HEK293 (cell line): ENCODE data around the gene HOXD1.

ENCODE experiments used
- CTCF ChIA-PET: fragments of 350-600 bp; formaldehyde crosslinking; extraction: SDS; loops from one replicate; lab custom pipeline; 2021; ENCODE audit warnings: antibody characterized with exemption; lab: Yijun Ruan, JAX
- POLR2A ChIA-PET: fragments of 300-600 bp; formaldehyde crosslinking; extraction: SDS; loops from one replicate; lab custom pipeline; 2020; ENCODE audit warnings: antibody characterized with exemption, inconsistent platforms; lab: Yijun Ruan, JAX
- H3K27ac ChIP-seq: fragments of 200-500 bp; sonication (Bioruptor generic); 2 replicates; pipeline ENCODE4 v1.5.1; 2014; ENCODE audit warnings: low read depth, low read length, control low read depth, inconsistent platforms; ENCODE audit errors: extremely low read depth
- H3K36me3 ChIP-seq, 2 experiments: fragments of 200-500 bp in 1 of 2; sonication (Bioruptor generic) in 1 of 2; 1 replicate in 1 of 2; 2 replicates in 1 of 2; pipeline ENCODE4 v1.5.1; 2014 to 2017; ENCODE audit warnings: inconsistent platforms in 2 of 2, low read length in 2 of 2; ENCODE audit not compliant: control insufficient read depth in 2 of 2, insufficient read depth in 1 of 2
- H3K4me1 ChIP-seq: fragments of 200-500 bp; sonication (Bioruptor generic); 2 replicates; pipeline ENCODE4 v1.5.1; 2014; ENCODE audit warnings: mild to moderate bottlenecking, low read length, inconsistent platforms; ENCODE audit not compliant: control insufficient read depth, insufficient read depth
- H3K4me3 ChIP-seq: 2 replicates; pipeline ENCODE4 v1.5.1; 2011; ENCODE audit warnings: low read depth, mild to moderate bottlenecking, control low read depth, low read length, moderate library complexity
- H3K9me3 ChIP-seq: fragments of 200-500 bp; sonication (Bioruptor generic); 2 replicates; pipeline ENCODE4 v1.5.1; 2014; ENCODE audit warnings: low read depth, low read length, inconsistent platforms; ENCODE audit not compliant: control insufficient read depth, insufficient read depth
- IKZF3 ChIP-seq: fragments of 450-650 bp; IDR thresholded peaks from 2 replicates; pipeline ENCODE4 v1.5.0; 2018; ENCODE audit warnings: missing biosample characterization, mild to moderate bottlenecking, missing genetic modification characterization, moderate library complexity
- KLF1 ChIP-seq: fragments of 450-650 bp; formaldehyde crosslinking; IDR thresholded peaks from 2 replicates; pipeline ENCODE4 v1.5.1; 2016; ENCODE audit warnings: missing biosample characterization, missing genetic modification characterization
- REPIN1 ChIP-seq: fragments of 450-650 bp; formaldehyde crosslinking; IDR thresholded peaks from 2 replicates; pipeline ENCODE4 v1.5.1; 2017; ENCODE audit warnings: missing biosample characterization, missing genetic modification characterization, low read depth
- SCRT2 ChIP-seq: fragments of 450-650 bp; formaldehyde crosslinking; IDR thresholded peaks from 2 replicates; pipeline ENCODE4 v1.5.1; 2016; ENCODE audit warnings: missing biosample characterization, missing genetic modification characterization
- YY1 ChIP-seq: fragments of 450-650 bp; formaldehyde crosslinking; IDR thresholded peaks from 2 replicates; pipeline ENCODE4 v1.5.1; 2018; ENCODE audit warnings: missing biosample characterization, missing genetic modification characterization
- ZNF155 ChIP-seq: fragments of 450-650 bp; formaldehyde crosslinking; IDR thresholded peaks from 2 replicates; pipeline ENCODE4 v1.5.1; 2016; ENCODE audit warnings: missing biosample characterization, missing genetic modification characterization
- ZNF350 ChIP-seq: fragments of 450-650 bp; formaldehyde crosslinking; IDR thresholded peaks from 2 replicates; pipeline ENCODE4 v1.5.0; 2017; ENCODE audit warnings: missing biosample characterization, mild to moderate bottlenecking, missing genetic modification characterization
- ZNF366 ChIP-seq: fragments of 450-650 bp; formaldehyde crosslinking; conservative IDR thresholded peaks from 2 replicates; pipeline ENCODE4 v1.5.1; 2016; ENCODE audit warnings: missing biosample characterization, missing genetic modification characterization
- ZNF529 ChIP-seq: fragments of 450-650 bp; formaldehyde crosslinking; IDR thresholded peaks from 2 replicates; pipeline ENCODE4 v1.5.1; 2017; ENCODE audit warnings: missing genetic modification characterization, missing biosample characterization; ENCODE audit not compliant: insufficient replicate concordance
- ZNF561 ChIP-seq: fragments of 450-650 bp; IDR thresholded peaks from 2 replicates; pipeline ENCODE4 v1.5.1; 2018; ENCODE audit warnings: missing biosample characterization, missing genetic modification characterization, borderline replicate concordance
- ZNF600 ChIP-seq: fragments of 450-650 bp; formaldehyde crosslinking; IDR thresholded peaks from 2 replicates; pipeline ENCODE4 v1.5.1; 2016; ENCODE audit warnings: missing biosample characterization, missing genetic modification characterization
- ZNF610 ChIP-seq: fragments of 450-650 bp; formaldehyde crosslinking; IDR thresholded peaks from 2 replicates; pipeline ENCODE4 v1.5.1; 2016; ENCODE audit warnings: missing biosample characterization, missing genetic modification characterization, borderline replicate concordance
- ZNF707 ChIP-seq: fragments of 450-650 bp; formaldehyde crosslinking; IDR thresholded peaks from 2 replicates; pipeline ENCODE4 v1.5.1; 2016; ENCODE audit warnings: missing biosample characterization, missing genetic modification characterization
- ZNF76 ChIP-seq: fragments of 450-650 bp; formaldehyde crosslinking; IDR thresholded peaks from 2 replicates; pipeline ENCODE4; 2016; ENCODE audit warnings: low read depth, missing biosample characterization, missing genetic modification characterization, borderline replicate concordance
- ZNF776 ChIP-seq: fragments of 450-650 bp; formaldehyde crosslinking; IDR thresholded peaks from 2 replicates; pipeline ENCODE4 v1.5.0; 2017; ENCODE audit warnings: missing biosample characterization, missing genetic modification characterization, borderline replicate concordance
- ZNF791 ChIP-seq: fragments of 450-650 bp; formaldehyde crosslinking; IDR thresholded peaks from 2 replicates; pipeline ENCODE4 v1.5.1; 2016; ENCODE audit warnings: missing biosample characterization, missing genetic modification characterization
- TF ChIP-seq, protein P1 (sequence below): fragments of 450-650 bp; IDR thresholded peaks from 2 replicates; pipeline ENCODE4 v1.5.1; 2018; ENCODE audit warnings: missing biosample characterization, mild to moderate bottlenecking, missing genetic modification characterization
- TF ChIP-seq, protein P2 (sequence below): fragments of 450-650 bp; formaldehyde crosslinking; IDR thresholded peaks from 2 replicates; pipeline ENCODE4; 2016; ENCODE audit warnings: missing biosample characterization, missing genetic modification characterization

HOXD1 gene

DNA sequence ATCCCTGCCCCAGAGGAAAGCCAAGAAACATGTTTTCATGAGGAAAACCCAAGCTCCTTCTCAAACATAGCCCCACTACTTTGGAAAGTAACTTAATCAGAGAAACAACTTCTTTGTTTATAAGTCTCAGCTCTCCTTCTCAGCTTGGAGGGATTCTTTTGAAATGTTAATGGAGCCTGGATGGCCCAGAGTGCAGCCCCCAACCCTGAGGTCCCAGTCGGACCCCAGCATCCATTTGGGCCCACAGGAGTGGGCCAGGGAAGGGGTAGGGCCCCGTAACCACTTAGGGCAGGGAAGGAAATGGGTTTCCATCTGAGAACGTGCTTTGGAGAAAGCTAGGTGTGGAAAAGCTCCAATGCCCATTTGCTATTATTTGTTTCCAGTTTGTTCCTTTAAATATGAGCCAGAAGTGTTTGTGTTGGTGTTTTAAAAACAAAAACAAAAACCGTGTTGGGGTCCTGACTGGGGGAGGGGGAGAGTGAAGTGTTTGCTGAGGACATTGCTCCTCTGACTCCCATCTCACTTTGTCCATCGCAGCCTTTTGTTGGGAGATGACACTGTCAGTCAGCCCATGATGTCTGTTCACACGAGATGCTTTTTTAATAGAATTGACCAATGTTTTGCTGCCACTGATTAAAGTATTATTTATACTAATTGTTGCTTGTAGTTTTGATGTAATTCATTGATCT is 33.0 kb upstream of the HOXD1 start:
- Histone ChIP-seq H3K27ac (no peak overlapping the region), H3K4me1 (peaks cover 17% of the 10 kb centered on the region), H3K9me3 (no peaks in the 10 kb centered on the region), H3K36me3 (peaks cover 0 to 37% of the 10 kb centered on the region in 2 experiments; a peak in 1 of 3 replicates), H3K4me3 (no peak overlapping the region)
- CTCF ChIA-PET, result interaction anchor here (0.7 to 1.2 kb wide), 4 partner anchors 12 to 1466 kb away, joined by 3 to 4 read pairs (median 3); no protein-coding TSS in a partner anchor
- POLR2A ChIA-PET, result interaction anchor here (1.0 to 1.3 kb wide), 2 partner anchors 15 to 499 kb away, joined by 3 read pairs; no protein-coding TSS in a partner anchor
- TF ChIP-seq REPIN1 (no peak), ZNF600 (tag by site-specific recombination) (no peak), ZNF366 (no peak), ZNF610 (tag by site-specific recombination) (no peak), SCRT2 (tag by site-specific recombination) (no peak), ZNF76 (tag by site-specific recombination) (no peak), ZNF707 (no peak), YY1 (tag by site-specific recombination) (no peak), ZNF350 (tag by site-specific recombination) (no peak), ZNF561 (tag by site-specific recombination) (no peak), ZNF155 (tag by site-specific recombination) (no peak), ZNF791 (tag by site-specific recombination) (no peak), ZNF776 (tag by site-specific recombination) (no peak), ZNF529 (tag by site-specific recombination) (no peak)
- TF ChIP-seq, protein P1, sequence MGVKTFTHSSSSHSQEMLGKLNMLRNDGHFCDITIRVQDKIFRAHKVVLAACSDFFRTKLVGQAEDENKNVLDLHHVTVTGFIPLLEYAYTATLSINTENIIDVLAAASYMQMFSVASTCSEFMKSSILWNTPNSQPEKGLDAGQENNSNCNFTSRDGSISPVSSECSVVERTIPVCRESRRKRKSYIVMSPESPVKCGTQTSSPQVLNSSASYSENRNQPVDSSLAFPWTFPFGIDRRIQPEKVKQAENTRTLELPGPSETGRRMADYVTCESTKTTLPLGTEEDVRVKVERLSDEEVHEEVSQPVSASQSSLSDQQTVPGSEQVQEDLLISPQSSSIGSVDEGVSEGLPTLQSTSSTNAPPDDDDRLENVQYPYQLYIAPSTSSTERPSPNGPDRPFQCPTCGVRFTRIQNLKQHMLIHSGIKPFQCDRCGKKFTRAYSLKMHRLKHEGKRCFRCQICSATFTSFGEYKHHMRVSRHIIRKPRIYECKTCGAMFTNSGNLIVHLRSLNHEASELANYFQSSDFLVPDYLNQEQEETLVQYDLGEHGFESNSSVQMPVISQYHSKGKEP (tag by site-specific recombination), result no peak
- TF ChIP-seq, protein P2, sequence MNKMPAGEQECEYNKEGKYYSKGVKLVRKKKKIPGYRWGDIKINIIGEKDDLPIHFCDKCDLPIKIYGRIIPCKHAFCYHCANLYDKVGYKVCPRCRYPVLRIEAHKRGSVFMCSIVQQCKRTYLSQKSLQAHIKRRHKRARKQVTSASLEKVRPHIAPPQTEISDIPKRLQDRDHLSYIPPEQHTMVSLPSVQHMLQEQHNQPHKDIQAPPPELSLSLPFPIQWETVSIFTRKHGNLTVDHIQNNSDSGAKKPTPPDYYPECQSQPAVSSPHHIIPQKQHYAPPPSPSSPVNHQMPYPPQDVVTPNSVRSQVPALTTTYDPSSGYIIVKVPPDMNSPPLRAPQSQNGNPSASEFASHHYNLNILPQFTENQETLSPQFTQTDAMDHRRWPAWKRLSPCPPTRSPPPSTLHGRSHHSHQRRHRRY (tag by site-specific recombination), result no peak

DNA sequence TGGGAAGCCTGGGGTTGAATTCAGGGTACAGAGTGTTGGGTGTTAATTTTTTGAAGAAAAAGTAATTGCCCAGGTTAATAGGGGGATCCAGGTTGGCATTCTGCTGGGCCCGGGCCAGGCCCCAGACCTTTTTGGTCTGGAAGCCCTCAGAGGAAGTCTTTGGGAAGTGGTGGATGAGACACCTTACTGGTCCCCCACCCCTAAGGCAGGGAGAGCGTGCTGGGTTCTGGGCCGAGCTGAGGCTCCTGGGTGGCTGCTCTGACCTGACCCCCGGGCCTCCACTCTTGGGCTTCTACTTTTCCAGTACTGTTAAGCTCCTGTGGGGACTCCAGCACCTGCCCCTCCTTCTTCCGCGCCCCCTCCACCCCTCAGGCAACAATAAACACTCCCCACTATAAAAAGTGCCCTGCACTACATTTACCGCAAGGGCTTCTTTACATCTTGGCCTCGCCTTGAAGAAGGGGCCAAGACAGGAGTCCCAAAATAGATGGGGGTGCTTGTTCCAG is 32.1 kb upstream of the HOXD1 start:
- H3K4me1 ChIP-seq, result peaks cover 17% of the 10 kb centered on the region
- CTCF ChIA-PET, result interaction anchor here (1.2 kb wide), 1 partner anchor 1467 kb away, joined by 4 read pairs; no protein-coding TSS in a partner anchor
- peak overlapping the region; percentile 98 for H3K27ac ChIP-seq
- H3K9me3 ChIP-seq, result no peaks in the 10 kb centered on the region
- H3K4me3 ChIP-seq, result peak overlapping the region; percentile 48; the same call in 1 of the 2 replicates
- POLR2A ChIA-PET, result interaction anchor here (1.0 to 1.3 kb wide), 2 partner anchors 16 to 498 kb away, joined by 3 read pairs; no protein-coding TSS in a partner anchor
- peaks cover 0 to 34% of the 10 kb centered on the region in 2 experiments; a peak in 1 of 3 replicates for H3K36me3 ChIP-seq
- TF ChIP-seq SCRT2 (tag by site-specific recombination) (no peak), IKZF3 (tag by site-specific recombination) (no peak), KLF1 (tag by site-specific recombination) (peak; percentile 53)
